Measurements from ENCODE around the gene PLXNA2. TPM values are rescaled to one million over a fixed set of nuclear protein-coding genes. Genes with fewer than 3 reads are reported as not detected.

PLXNA2 gene
- total and polyA plus RNA-seq, 2 of the 8 experiments (the other 6 are each of a cell fraction or from before 2014, with no cell fraction given) = 0.33 to 1.5 TPM

DNA sequence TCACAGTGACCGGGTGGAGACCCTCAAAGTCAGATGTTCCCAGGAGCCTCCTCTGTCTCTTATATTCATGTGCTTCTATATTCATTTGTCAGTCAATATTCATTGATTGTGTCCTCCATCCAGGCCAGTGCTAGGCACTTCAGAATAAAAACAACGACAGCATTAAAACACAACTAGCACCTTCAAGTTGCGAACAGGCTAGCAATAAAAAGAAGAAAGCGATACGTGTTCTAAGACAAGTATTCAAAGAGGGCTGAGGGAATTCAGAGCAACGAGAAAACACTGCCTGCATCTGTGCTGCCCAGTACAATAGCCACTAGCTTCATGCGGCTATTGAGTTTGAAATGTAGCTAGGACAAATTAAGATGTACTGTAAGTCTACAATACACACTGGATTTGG lies 138.0 kb downstream of the PLXNA2 start (continued):
- TF ChIP-seq JUND (IDR thresholded peaks at IDR 0.05; ENCODE audit: low read length) (no peak), CREB1 (IDR thresholded peaks at IDR 0.05) (no peak), SUZ12 (IDR thresholded peaks at IDR 0.05; ENCODE audit: low read length) (no peak)
